22Rv1 (cell line): ENCODE data around the gene DRICH1.

Experiments
- ZFX ChIP-seq: fragments of 450-650 bp; IDR thresholded peaks from 2 replicates; pipeline ENCODE4 v1.6.1; 2017; ENCODE audit warnings: antibody characterized with exemption, borderline replicate concordance
- TF ChIP-seq, protein P1 (sequence below): fragments of 450-650 bp; IDR thresholded peaks from 2 replicates; pipeline ENCODE4 v1.5.1; 2017; ENCODE audit warnings: mild to moderate bottlenecking

DNA sequence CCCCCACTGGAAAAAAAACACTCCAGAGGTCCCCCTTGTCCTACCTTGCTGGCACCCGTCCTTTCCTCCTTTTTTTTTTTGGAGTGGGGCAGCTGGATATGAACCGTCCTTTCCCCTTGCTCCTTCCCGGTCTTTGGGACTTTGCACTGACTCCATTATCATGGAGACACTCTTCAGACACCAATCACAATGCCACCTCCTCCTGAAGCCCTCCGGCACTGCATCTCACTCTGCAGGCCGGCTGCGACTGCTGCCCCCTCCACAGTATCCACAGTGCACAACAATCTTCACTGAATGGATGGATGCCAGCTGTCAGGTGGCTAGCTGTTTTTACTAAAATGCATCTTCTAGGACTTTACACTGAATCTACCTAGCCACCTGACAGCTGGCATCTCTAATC lies 46.0 kb upstream of the DRICH1 start:
- TF ChIP-seq, protein P1, sequence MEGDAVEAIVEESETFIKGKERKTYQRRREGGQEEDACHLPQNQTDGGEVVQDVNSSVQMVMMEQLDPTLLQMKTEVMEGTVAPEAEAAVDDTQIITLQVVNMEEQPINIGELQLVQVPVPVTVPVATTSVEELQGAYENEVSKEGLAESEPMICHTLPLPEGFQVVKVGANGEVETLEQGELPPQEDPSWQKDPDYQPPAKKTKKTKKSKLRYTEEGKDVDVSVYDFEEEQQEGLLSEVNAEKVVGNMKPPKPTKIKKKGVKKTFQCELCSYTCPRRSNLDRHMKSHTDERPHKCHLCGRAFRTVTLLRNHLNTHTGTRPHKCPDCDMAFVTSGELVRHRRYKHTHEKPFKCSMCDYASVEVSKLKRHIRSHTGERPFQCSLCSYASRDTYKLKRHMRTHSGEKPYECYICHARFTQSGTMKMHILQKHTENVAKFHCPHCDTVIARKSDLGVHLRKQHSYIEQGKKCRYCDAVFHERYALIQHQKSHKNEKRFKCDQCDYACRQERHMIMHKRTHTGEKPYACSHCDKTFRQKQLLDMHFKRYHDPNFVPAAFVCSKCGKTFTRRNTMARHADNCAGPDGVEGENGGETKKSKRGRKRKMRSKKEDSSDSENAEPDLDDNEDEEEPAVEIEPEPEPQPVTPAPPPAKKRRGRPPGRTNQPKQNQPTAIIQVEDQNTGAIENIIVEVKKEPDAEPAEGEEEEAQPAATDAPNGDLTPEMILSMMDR: no peak
- TF ChIP-seq ZFX: no peak
